Umbilical cord (tissue), 2 donors: ENCODE measurements around the gene ZC3H10. TPM values are rescaled to one million over a fixed set of nuclear protein-coding genes. Genes with fewer than 3 reads are reported as not detected.
"Not testable (repeated sequence)": the region's sequence is repeated elsewhere in the genome, so short reads cannot be mapped to it uniquely, and the experiment has no call there.

Experiments used
- DNase-seq: peaks from one replicate; pipeline ENCODE4 v3.0.0-alpha.2; 2015; ENCODE audit warnings: low spot score
- total RNA-seq: library from RNA; depleted of rRNA; stranded (reverse); fragments of >200 nt; gene quantifications from one replicate; pipeline ENCODE4 v1.2.3, GENCODE V29; 2014; ENCODE audit warnings: low replicate concordance; ENCODE audit not compliant: insufficient read depth

The ZC3H10 gene, protein sequence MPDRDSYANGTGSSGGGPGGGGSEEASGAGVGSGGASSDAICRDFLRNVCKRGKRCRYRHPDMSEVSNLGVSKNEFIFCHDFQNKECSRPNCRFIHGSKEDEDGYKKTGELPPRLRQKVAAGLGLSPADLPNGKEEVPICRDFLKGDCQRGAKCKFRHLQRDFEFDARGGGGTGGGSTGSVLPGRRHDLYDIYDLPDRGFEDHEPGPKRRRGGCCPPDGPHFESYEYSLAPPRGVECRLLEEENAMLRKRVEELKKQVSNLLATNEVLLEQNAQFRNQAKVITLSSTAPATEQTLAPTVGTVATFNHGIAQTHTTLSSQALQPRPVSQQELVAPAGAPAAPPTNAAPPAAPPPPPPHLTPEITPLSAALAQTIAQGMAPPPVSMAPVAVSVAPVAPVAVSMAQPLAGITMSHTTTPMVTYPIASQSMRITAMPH
- total RNA-seq: 4.8 TPM

- peak; percentile 99 for DNase-seq
Measured at GRCh38 chr12:56117778-56118687, at the start of gene ZC3H10. ZC3H10 (plus strand) TSS chr12:56118266; CDS start chr12:56120563, 2,297 bp downstream.

DNA sequence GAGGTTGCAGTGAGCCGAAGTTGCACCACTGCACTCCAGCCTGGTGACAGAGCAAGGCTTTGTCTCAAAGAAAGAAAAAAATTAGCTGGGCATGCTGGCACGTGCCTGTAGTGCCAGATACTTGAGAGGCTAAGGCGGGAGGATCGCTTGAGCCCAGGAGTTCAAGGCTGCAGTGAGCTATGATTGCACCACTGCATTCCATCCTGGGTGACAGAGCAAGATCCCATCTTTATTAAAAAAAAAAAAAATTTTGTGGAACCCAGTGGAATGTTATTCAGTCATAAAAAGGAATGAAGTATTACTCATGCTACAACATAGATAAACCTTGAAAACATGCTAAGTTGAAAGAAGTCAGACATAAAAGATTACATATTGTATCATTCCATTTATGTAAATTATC lies 46.4 kb upstream of the ZC3H10 start:
- DNase-seq: no peak

DNA sequence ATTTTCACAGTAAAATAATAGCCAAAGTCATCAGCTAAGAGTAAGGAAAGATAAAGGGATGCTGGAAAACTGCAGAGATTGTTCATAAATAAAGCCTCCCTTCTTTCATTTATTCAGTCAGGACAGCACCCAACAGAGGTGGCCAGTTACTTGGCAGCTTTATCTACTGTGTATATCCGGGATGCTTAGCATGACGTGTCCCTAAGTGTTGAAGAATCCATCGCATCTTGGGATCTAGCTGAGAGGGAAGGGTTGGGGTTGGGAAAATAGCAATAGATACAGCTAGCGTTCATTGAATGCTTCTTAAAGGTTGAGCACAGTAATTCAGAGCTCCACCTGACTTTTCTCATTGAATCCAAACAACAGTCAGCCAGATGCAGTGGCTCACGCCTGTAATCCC lies 43.7 kb upstream of the ZC3H10 start:
- no peak for DNase-seq

- not testable (repeated sequence) for DNase-seq
Measured at GRCh38 chr12:56077966-56078365, 40.1 kb upstream of the ZC3H10 start.

DNA sequence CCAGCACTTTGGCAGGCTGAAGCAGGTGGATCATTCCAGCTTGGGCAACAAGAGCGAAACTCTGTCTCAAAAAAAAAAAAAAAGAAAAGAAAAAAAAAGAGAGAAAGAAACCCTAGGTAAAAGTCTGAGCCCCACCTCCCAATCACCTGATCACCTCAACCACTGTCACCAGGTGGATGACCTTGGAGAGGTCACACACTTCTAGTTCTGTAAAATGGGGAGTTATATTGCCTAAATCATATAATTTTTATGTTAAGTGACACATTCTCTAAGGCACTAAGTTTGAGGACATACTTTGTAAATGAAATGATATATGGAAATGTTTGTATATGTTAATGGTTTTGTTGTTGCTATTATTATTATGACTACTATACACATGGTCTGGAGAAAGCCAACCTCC lies 39.6 kb upstream of the ZC3H10 start:
- no peak for DNase-seq

- DNase-seq: peak; percentile 76
Measured at GRCh38 chr12:56078931-56079722, 38.9 kb upstream of the ZC3H10 start.

DNA sequence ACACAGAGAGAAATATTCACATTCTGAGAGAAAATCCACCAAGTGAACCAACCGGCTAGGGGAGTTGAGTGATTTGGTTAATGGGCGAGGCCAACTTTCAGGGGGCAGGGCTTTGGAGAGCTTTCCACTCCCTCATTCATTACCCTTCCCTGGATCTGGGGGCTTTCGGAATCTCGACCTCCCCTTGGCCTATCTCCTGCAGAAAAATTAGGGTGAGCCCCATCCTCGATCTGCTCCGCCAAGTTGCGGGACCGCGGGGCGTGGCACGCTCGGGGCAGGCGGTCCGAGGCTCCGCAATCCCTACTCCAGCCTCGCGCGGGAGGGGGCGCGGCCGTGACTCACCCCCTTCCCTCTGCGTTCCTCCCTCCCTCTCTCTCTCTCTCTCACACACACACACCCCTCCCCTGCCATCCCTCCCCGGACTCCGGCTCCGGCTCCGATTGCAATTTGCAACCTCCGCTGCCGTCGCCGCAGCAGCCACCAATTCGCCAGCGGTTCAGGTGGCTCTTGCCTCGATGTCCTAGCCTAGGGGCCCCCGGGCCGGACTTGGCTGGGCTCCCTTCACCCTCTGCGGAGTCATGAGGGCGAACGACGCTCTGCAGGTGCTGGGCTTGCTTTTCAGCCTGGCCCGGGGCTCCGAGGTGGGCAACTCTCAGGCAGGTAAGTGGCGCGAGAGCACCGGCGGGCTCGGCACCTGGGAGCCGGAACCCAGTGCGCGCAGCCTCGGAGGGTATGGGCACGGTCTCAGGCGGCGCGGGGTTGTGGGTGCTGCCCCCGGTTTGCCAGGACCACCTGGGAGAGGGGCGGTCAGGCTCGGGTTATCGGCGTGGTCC lies 38.1 kb upstream of the ZC3H10 start, which contains the start of gene ERBB3:
ERBB3 (plus strand) TSS at position 443 of the 833 bp plus-strand sequence; CDS start at position 579, 136 bp downstream.
- peak; percentile 87 for DNase-seq

GRCh38 chr12:56080556-56081138 lies 37.4 kb upstream of the ZC3H10 start:
- DNase-seq: peak; percentile 36

GRCh38 chr12:56081393-56082347 lies 36.4 kb upstream of the ZC3H10 start:
- no peak for DNase-seq

GRCh38 chr12:56082382-56082781 lies 35.7 kb upstream of the ZC3H10 start:
- no peak for DNase-seq

- no peak for DNase-seq
Measured at GRCh38 chr12:56082967-56083366, 35.1 kb upstream of the ZC3H10 start.

- DNase-seq: no peak
Measured at GRCh38 chr12:56084958-56085543, 33.0 kb upstream of the ZC3H10 start.

GRCh38 chr12:56086096-56086495 lies 32.0 kb upstream of the ZC3H10 start:
- peak; percentile 17 for DNase-seq

GRCh38 chr12:56086608-56087007 lies 31.5 kb upstream of the ZC3H10 start:
- DNase-seq: no peak

DNA sequence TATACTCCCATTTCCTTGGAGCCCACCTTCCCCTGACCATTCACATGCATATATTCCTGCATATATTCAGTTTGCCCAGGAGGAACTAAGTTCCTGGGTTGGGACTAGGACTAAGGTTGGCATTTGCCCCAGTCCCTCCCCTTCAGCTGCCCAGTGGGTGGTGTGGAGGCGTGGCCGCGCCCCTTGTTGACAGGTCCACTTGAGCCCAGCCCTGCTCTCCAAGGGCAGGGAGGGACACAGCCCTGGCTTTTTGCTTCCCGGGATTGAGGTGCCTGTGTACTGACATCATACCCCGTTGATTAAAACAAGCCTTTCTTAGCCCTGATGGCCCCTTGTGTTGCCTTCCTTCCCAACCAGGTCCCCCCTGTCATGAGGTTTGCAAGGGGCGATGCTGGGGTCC lies 30.8 kb upstream of the ZC3H10 start:
- no peak for DNase-seq

DNA sequence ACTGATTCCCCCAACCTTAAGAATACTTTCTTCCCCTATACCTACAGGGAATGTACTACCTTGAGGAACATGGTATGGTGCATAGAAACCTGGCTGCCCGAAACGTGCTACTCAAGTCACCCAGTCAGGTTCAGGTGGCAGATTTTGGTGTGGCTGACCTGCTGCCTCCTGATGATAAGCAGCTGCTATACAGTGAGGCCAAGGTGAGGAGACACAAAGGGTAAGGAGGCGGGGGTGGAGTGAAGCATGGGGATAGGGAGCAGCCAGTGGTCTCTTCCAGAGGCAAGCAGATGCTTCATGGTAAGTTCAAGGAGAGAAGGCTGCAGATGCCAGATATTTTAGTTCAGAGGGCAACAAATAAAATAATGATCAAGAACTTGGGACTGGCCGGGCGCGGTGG lies 20.3 kb upstream of the ZC3H10 start:
- DNase-seq: no peak

- no peak for DNase-seq
Measured at GRCh38 chr12:56098592-56098991, 19.5 kb upstream of the ZC3H10 start.

GRCh38 chr12:56099787-56100186 lies 18.3 kb upstream of the ZC3H10 start:
- DNase-seq: no peak

- DNase-seq: no peak
Measured at GRCh38 chr12:56101045-56101444, 17.0 kb upstream of the ZC3H10 start.
